GM18498 (cell line): ENCODE data around the gene AGAP1.

Experiments
- ATAC-seq: cut with Tn5 transposase; IDR thresholded peaks from one replicate; pipeline ENCODE4 v1.9.1; 2021; ENCODE audit warnings: mild to moderate bottlenecking, moderate library complexity; ENCODE audit not compliant: unreplicated experiment

Gene AGAP1

GRCh38 chr2:235486729-235487128 lies 7.1 kb upstream of the AGAP1 start:
- ATAC-seq: no peak

DNA sequence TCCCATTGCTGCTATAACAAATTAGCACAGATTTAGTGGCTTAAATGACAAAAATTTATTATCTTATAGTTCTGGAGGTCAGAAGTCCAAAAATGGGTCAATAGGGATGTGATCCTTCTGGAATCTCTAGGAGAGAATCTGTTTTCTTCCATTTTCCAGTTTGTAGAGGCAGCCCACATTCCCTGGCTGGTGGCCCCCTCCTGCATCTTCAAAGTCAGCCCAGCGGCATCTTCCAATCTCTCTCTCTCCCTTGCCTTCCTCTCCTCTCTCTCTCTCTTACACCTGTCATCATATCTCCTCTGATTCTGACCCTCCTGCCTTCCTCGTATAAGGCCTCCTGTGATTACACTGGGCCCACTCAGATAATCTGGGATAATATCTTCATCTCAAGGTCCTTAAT lies 3.9 kb upstream of the AGAP1 start:
- ATAC-seq: no peak

- ATAC-seq: no peak
Observed at GRCh38 chr2:235492850-235493344, 946 bp upstream of the AGAP1 start.

GRCh38 chr2:235493402-235493774 lies 455 bp upstream of the AGAP1 start:
- ATAC-seq: no peak

- no peak for ATAC-seq
Observed at GRCh38 chr2:235494716-235495372, 1.0 kb downstream of the AGAP1 start.

- ATAC-seq: no peak
Observed at GRCh38 chr2:235495373-235496238, 1.8 kb downstream of the AGAP1 start.

GRCh38 chr2:235496239-235496621 lies 2.4 kb downstream of the AGAP1 start:
- no peak for ATAC-seq

- ATAC-seq: no peak
Observed at GRCh38 chr2:235497096-235497495, 3.3 kb downstream of the AGAP1 start.

DNA sequence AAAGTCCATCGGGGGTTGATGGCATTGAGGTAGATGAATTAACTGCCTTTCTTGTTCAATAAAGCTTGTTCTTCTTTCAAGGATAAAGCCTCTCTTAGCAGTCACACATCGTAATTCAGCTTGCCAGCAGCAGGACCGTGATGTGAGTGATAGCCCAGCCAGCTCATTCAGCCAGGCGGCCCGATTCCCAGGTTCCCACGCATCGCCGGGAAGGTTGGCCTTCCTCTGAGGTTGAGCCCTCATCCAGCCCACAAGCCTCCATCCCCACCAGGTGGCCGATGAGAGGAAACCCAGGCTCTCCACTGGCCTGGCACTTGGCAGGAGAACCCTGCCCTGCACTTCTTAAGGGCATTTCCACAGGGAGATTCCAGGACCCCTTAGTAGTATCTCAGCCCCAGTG lies 4.7 kb downstream of the AGAP1 start:
- ATAC-seq: no peak

- ATAC-seq: no peak
Observed at GRCh38 chr2:235498946-235499812, 5.3 kb downstream of the AGAP1 start.

- ATAC-seq: no peak
Observed at GRCh38 chr2:235500110-235500760, 6.4 kb downstream of the AGAP1 start.

GRCh38 chr2:235500761-235501672 lies 7.2 kb downstream of the AGAP1 start:
- ATAC-seq: no peak

DNA sequence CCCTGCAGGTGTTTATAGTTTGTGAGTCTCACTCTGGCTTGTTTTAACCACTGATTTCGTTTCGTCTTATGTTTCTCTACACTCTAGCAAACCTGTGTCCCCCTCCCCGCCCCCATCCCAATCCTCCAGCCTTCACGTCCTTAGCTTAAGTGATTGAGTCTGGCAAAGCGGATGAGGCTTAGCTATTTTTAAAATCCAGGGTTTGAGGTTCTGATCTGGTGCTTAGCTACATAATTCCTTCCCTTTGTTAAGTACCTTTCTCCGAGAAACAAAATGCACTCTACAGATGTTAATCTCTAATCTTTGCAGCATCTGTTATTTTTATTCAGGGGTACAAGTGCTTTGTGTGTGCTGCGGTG lies 7.8 kb downstream of the AGAP1 start:
- ATAC-seq: no peak

- no peak for ATAC-seq
Observed at GRCh38 chr2:235502336-235502735, 8.5 kb downstream of the AGAP1 start.

DNA sequence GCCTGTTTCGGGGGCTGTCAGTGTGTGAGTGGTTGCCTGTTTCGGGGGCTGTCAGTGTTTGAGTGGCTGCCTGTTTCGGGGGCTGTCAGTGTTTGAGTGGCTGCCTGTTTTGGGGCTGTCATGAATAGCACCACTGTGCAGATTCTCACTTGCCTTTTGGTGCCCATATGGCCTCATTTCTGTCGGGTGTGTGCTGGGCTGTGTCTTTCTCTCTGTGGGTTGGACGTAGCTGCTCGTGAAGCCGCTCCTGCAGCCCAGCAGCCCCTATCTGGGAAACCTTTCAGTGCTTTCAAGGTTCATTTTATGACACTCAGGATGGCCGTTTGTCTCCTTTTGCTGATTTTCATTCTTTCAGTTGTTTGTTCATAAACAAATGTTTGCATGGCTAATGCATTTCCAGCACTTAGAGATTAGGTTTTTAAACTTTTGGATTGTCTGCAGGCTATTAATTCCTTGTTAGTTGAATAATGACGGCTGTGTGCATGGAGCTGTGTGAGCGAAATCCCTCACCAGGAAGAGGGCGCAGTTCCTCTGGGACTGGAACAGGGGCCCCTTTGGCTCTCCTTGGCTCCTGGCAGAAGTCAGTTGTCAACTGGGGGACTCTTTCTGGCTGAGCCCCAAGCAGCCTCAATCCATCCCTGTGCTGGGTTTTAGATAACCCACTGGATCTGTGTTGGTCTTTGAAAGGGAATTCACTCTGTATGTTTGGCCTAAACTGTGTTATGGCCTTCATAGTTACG lies 10.8 kb downstream of the AGAP1 start:
- no peak for ATAC-seq

DNA sequence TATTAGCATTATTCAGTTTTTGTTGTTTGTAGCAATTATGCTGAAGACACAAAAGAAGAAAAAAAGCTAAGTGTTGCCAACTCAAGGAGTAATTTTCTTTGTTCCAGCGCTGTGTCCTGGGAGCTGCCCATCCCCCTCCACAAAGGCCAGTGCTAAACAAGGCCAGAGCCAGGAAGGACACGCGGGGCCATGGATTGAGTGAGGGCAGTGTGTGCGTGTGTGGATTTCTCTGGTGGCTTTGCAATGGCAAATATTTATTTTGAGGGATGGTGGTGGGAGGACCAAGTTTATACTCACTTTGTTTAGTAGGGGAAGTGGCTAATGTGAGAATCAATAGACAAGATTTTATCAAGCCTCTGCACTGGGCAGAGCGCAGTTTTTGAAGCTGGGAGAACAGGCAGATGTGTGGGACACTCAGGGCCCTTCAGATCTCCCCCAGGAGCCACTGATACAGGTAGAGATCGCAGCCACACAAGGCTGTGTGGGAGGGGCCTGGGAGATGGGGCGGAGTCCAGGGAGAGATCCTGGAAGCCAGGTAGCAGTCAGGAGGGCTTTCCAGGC lies 11.4 kb downstream of the AGAP1 start:
- ATAC-seq: no peak

DNA sequence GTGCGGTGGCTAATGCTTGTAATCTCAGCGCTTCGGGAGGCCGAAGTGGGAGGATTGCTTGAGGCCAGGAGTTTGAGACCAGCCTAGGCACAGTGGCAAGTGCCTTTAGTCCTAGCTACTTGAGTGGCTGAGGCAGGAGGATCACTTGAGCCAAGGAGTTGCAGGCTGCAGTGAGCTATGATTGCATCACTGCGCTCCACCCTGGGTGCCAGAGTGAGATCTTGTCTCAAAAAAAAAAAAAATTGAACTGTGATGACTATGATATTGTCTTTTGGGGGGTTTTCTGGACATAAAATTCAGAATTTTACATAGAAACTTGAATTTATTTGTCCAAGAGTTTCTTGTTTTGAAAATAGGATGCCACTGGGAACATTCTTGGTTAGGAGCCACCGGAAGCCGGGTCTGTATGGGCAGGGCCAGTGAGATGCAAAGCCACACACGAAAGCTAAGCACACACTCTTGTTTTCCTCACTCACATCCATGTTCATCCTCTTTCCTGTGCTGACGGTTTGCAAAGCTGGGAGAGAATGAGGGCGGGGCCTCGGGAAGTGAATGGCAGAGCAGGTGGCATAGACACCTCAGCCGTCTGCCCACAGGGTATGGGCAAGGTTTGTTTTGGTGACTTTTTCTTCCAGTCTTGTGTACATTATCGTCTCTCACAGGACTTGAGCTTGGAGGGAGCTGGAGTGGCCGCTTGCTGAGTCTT lies 12.6 kb downstream of the AGAP1 start:
- no peak for ATAC-seq

- ATAC-seq: no peak
Observed at GRCh38 chr2:235506997-235507615, 13.3 kb downstream of the AGAP1 start.
